DMS53 (cell line): ENCODE measurements around the gene KLRB1.
A peak's percentile ranks its signal among the peaks of the same experiment; 100 is the strongest.
"Not testable (repeated sequence)": the region's sequence is repeated elsewhere in the genome, so short reads cannot be mapped to it uniquely, and the experiment has no call there.

ENCODE experiments used
- DNase-seq: peaks from one replicate; lab custom pipeline; 2025; lab: John Stamatoyannopoulos, UW

Gene KLRB1

GRCh38 chr12:9607716-9608115, at the start of gene KLRB1:
Gene KLRB1 (minus strand): TSS chr12:9607916. CDS start chr12:9607839, 77 bp downstream.
- DNase-seq = no peak

GRCh38 chr12:9651265-9651729, 43.6 kb upstream of the KLRB1 start:
- DNase-seq = no peak

GRCh38 chr12:9650151-9650576, 42.4 kb upstream of the KLRB1 start:
- DNase-seq = no peak

DNA sequence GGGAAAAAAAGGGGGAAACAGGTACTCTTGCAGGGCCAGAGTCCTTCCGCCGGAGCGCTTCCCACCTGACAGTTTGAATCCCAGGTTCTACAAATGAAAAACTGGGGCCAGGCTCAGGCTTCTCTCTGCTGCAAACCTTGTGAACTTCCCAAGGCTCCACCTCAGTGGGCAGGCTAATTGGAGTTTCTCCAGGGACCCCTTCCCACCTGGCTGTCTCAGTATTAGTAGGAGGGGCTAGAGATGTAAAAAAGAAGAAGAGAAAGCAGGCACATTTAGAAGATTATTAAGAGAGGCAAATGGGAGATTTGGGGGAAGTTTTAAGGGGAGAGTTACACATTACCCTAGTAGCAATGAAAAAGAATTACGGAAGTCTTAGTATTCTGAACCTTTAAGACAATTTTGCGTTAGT, 41.8 kb upstream of the KLRB1 start:
- DNase-seq = no peak

GRCh38 chr12:9648701-9649531, 41.2 kb upstream of the KLRB1 start:
- peak; percentile 61 for DNase-seq

GRCh38 chr12:9647825-9648700, 40.3 kb upstream of the KLRB1 start:
- DNase-seq = peak; percentile 97

DNA sequence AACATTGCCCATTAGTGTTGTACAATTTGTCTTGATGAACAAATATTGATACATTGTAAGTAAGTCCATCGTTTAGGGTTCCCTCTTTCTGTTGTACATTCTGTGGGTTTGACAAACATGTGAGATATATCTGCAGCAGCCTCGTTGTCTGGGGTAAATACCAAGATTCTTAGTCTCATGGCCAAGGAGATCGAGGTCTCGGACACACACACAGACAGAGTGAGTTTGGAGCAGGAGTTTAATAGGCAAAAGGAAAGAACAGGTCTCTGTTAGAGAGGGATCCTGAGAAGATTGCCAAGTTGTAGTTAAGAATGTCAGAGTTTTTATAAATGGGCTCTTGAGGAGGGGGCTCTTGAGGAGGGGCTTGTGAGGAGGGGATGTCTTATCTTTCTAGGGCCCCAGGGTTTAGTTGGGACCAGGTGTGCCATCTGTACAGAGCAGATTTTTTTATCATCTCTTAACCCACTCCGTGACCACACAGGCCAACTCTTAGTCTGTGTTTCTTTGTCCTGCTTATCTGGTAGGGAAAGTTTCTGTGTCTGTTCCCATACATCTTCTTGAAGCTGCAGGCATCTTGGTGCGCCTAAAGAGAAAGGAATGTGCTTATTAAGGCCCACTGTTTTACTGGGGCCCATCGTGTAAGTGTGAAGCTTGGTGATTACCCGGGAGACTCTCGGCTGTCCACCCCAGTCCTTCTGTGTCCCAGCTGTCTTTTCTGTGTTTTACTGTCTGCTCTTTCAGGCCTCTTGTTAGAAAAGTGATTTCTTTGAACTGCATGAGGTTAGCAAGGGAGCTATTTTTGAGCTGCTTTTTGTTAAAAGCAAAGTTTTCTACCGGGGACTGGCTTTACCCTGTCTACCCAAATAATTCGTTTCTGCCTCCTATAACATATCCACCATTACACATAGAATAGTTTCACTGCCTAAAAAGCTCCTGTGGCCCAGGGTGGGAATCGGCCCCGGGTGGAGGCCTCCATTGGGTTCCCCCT, 39.4 kb upstream of the KLRB1 start:
- peak; percentile 58 for DNase-seq

DNA sequence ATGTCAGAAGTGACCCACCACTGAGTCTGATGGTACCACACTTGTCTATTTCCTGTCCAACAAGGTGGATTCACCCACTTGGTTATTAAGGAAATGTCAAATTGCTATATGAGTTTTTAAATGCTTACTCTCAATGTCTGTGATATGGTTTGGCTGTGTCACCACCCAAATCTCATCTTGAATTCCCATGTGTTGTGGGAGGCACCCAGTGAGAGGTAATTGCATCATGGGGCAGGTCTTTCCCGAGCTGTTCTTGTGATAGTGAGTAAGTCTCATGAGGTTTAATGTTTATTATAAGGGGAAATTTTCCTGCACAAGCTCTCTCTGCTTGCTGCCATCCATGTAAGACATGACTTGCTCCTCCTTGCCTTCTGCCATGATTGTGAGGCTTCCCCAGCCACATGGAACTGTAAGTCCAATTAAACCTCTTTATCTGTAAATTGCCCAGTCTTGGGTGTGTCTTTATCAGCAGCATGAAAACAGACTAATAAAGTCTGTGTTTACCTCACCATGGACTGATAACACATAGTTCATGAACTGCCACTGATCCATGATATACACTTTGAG, 37.4 kb upstream of the KLRB1 start:
- not testable (repeated sequence) for DNase-seq

DNA sequence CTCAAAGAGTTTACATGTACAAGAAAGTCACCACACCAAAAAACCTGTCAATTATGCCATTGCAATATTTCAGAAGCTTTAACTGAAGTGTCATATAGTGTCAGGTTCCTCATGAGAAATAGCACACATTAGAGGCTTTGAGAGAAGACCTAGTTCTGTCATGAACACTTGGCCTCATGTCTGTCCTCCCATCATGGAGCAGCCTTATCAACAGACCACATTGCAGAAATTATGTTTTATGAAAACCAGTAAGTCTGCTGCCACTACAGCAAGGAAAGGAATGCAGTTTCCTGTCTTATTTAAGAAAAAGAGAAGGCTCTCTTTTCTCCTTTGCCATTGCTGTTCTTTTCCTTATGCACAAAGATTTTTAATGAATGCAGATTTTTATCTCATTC, 35.5 kb upstream of the KLRB1 start:
- DNase-seq = no peak

- no peak for DNase-seq
These were observed 35.0 kb upstream of the KLRB1 start for GRCh38 chr12:9642606-9643265.

DNA sequence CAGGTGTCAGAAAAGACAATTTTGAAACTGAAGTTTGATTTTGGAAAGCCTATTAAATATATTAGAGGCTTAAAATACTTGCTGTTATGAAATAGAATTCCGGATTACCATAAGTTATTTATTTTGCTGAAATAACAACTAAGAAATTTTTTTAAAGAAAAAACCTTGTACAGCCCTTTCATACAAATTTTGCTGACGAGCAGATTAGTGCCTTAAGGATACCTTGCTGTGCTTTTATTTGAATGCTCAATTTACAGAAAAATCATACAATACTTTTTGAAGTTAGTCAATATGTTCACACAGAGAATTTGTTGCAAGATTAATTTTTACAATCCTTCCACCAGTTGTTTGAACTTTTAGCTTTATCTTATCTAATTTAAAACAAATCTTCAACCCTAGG, 32.3 kb upstream of the KLRB1 start:
- no peak for DNase-seq

DNA sequence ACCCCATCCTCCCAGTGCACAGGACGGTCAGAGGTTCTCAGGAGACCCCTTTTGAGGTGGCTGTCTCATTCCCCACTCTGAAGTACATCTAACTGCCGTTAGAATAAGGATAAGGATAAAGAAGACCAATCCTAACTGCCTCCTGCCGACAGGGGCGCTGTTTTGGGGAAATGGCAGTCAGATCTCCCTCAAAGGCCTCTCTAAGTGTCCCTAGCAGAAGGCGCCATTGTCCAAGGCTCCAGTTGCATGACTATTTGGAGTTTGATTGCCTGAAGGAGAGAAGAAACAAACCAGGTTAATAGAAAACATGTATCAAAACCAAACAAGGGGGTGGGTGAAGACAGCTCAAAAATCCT, 29.1 kb upstream of the KLRB1 start:
- DNase-seq = peak; percentile 58

- no peak for DNase-seq
These were observed 28.6 kb upstream of the KLRB1 start for GRCh38 chr12:9636150-9636850.

- DNase-seq = no peak
These were observed 27.4 kb upstream of the KLRB1 start for GRCh38 chr12:9634969-9635754.

DNA sequence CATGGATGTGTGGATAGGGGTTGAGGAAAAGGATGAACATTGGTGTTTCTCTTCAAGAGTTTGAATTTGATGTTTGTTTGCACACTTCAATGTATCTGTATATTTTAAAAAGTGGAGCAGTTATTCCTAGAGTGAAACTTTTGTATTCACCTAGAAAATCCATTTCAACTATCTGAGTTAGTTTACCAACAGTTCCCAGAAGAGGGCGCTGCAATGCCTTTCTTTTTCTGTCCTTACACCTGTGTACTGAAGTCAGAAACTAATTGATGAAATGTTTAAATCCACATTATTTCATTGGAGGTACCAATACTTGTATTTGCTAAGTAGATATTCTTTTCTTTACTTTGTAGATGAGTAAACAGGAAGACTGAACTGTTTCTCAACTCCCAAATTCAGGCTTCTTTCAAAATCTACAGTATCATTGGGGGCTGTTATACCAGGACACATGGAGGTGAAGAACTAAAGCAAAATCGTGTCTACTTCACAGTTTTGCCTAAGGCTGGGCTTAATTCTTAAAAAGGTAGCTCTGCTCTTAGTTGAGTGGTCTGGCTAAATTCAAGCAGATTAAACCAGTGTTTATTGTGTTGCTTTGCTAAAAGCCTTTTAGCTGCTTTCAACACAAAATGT, 26.6 kb upstream of the KLRB1 start:
- peak; percentile 84 for DNase-seq

GRCh38 chr12:9632766-9633165, 25.1 kb upstream of the KLRB1 start:
- no peak for DNase-seq

DNA sequence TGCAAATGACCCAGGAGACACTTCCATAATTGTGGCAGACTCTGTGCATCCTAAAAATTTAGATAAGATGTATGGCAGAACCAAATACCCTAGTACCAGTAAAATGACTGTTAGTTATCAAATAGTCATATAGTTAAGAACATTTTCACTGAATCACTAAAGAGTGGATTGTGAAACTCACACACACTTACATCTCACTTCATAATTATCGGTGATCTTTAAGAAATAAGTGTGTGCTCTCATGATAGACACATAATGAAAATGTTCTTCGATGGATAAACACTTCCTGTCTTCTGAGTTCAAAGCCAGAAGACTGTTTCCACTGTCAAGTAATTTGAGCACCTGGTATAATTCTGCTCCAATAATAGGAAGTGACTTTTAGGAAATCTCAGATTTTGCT, 19.1 kb upstream of the KLRB1 start:
- DNase-seq = no peak

GRCh38 chr12:9626291-9626690, 18.6 kb upstream of the KLRB1 start:
- DNase-seq = no peak

GRCh38 chr12:9625019-9625418, 17.3 kb upstream of the KLRB1 start:
- DNase-seq = no peak
